HepG2 (cell line): ENCODE measurements around the gene SLC35F6. TPM values are rescaled to one million over a fixed set of nuclear protein-coding genes. Genes with fewer than 3 reads are reported as not detected.

Experiments used
- ATF7-NPFF ChIP-seq: sonication (generic); formaldehyde crosslinking; IDR thresholded peaks from 2 replicates; pipeline ENCODE4 v1.8.1; 2023; ENCODE audit warnings: mild to moderate bottlenecking, low read depth, missing genetic modification reagents, moderate library complexity
- HNRNPL ChIP-seq: fragments of 200-400 bp; formaldehyde crosslinking; IDR thresholded peaks from 2 replicates; pipeline ENCODE4 v1.6.1; 2017; ENCODE audit warnings: mild to moderate bottlenecking, low read depth, low read length
- IRF1 ChIP-seq: sonication (generic); formaldehyde crosslinking; IDR thresholded peaks from 2 replicates; pipeline ENCODE4 v1.4.0; 2020; ENCODE audit warnings: low read depth, mild to moderate bottlenecking, missing genetic modification reagents
- IRF2 ChIP-seq: IDR thresholded peaks from 2 replicates; pipeline ENCODE4 v1.6.1; 2018; ENCODE audit warnings: missing genetic modification reagents, missing compliant biosample characterization
- ISL2 ChIP-seq: sonication (generic); formaldehyde crosslinking; IDR thresholded peaks from 2 replicates; pipeline ENCODE4 v1.5.0; 2020; ENCODE audit warnings: missing genetic modification reagents
- NFE2 ChIP-seq: sonication (generic); formaldehyde crosslinking; IDR thresholded peaks from 2 replicates; pipeline ENCODE4 v1.4.0; 2020; ENCODE audit warnings: missing genetic modification reagents
- NR2F2 ChIP-seq: IDR thresholded peaks from 2 replicates; pipeline ENCODE4 v1.6.1; 2012; ENCODE audit warnings: low read depth, inconsistent platforms, borderline replicate concordance
- PAF1 ChIP-seq: IDR thresholded peaks from 2 replicates; pipeline ENCODE4 v1.6.1; 2016; ENCODE audit warnings: missing genetic modification reagents, missing compliant biosample characterization
- PREB ChIP-seq: sonication (generic); formaldehyde crosslinking; IDR thresholded peaks from 2 replicates; pipeline ENCODE4 v1.4.0; 2020; ENCODE audit warnings: missing genetic modification reagents
- TFDP2 ChIP-seq: sonication (generic); formaldehyde crosslinking; IDR thresholded peaks from 2 replicates; pipeline ENCODE4 v1.4.0; 2020; ENCODE audit warnings: missing genetic modification reagents
- TRIM22 ChIP-seq: fragments of 450-650 bp; IDR thresholded peaks from 2 replicates; pipeline ENCODE4 v1.6.1; 2017
- UBTF ChIP-seq: sonication (generic); formaldehyde crosslinking; IDR thresholded peaks from 2 replicates; pipeline ENCODE4 v1.4.0; 2020; ENCODE audit warnings: mild to moderate bottlenecking, missing genetic modification reagents
- XBP1 ChIP-seq: sonication (generic); formaldehyde crosslinking; IDR thresholded peaks from 2 replicates; pipeline ENCODE4 v1.5.0; 2020; ENCODE audit warnings: missing genetic modification reagents
- YY1 ChIP-seq: IDR thresholded peaks from 2 replicates; pipeline ENCODE4 v1.6.1; 2011; ENCODE audit warnings: low read length, low read depth, moderate library complexity, mild to moderate bottlenecking; ENCODE audit not compliant: insufficient read depth, insufficient replicate concordance
- ZBTB46 ChIP-seq: sonication (generic); formaldehyde crosslinking; IDR thresholded peaks from 2 replicates; pipeline ENCODE4 v1.4.0; 2020; ENCODE audit warnings: mild to moderate bottlenecking, missing genetic modification reagents, borderline replicate concordance
- ZNF12 ChIP-seq: sonication (generic); formaldehyde crosslinking; IDR thresholded peaks from 2 replicates; pipeline ENCODE4 v1.5.0; 2020; ENCODE audit warnings: missing genetic modification reagents
- ZNF224 ChIP-seq: sonication (generic); formaldehyde crosslinking; IDR thresholded peaks from 2 replicates; pipeline ENCODE4 v1.5.0; 2020; ENCODE audit warnings: mild to moderate bottlenecking, missing genetic modification reagents
- ZNF674 ChIP-seq: sonication (generic); formaldehyde crosslinking; IDR thresholded peaks from 2 replicates; pipeline ENCODE4 v1.5.0; 2020; ENCODE audit warnings: low read depth, mild to moderate bottlenecking, missing genetic modification reagents
- ZNF737 ChIP-seq: sonication (generic); formaldehyde crosslinking; IDR thresholded peaks from 2 replicates; pipeline ENCODE4 v1.5.0; 2020; ENCODE audit warnings: missing genetic modification reagents, mild to moderate bottlenecking, borderline replicate concordance
- polyA plus RNA-seq, 8 experiments: library from polyadenylated mRNA; depleted of rRNA in 3 of 8; stranded (reverse) in 7 of 8; unstranded in 1 of 8; fragments of >200 nt; fragmentation: Illumina TruSeq in 4 of 8; extraction: Trizol in 4 of 8; gene quantifications; 2 replicates each; pipeline versions ENCODE4 v1.2.1 to v1.2.3, GENCODE V29; 2011 to 2016; ENCODE audit warnings: low read depth in 4 of 8, missing spikeins in 1 of 8, mixed read lengths in 1 of 8; ENCODE audit not compliant: insufficient read depth in 1 of 8
- total RNA-seq, 5 experiments: library from RNA; depleted of rRNA; stranded (reverse); fragments of >200 nt; fragmentation: Illumina TruSeq; extraction: Trizol; gene quantifications; 2 replicates each; pipeline ENCODE4 v1.2.3, GENCODE V29; 2016; ENCODE audit warnings: low read depth in 1 of 5

Gene SLC35F6
- total and polyA plus RNA-seq, 2 of the 13 experiments (the other 11 are each of a cell fraction or from before 2014, with no cell fraction given) = 15.2 to 21.2 TPM

- TF ChIP-seq ZNF224 (CRISPR knock-in tag) = 0 out of 2 replicates have a peak, but pooled peaks have one; percentile 16
- peak; percentile 70; the same call in 1 of the 2 replicates for TF ChIP-seq XBP1 (CRISPR knock-in tag)
- no peak; the same call in 1 of the 2 replicates for TF ChIP-seq ZNF737 (CRISPR knock-in tag)
- TF ChIP-seq NR2F2 = no peak
- TF ChIP-seq PAF1 (CRISPR knock-in tag) = no peak
- TF ChIP-seq IRF2 (CRISPR knock-in tag) = peak; percentile 95
- TF ChIP-seq TRIM22 = no peak
- TF ChIP-seq ISL2 (CRISPR knock-in tag) = peak; percentile 75
- TF ChIP-seq ATF7-NPFF (CRISPR knock-in tag) = peak; percentile 99
- TF ChIP-seq NFE2 = no peak
- peak; percentile 4; the same call in 1 of the 2 replicates for TF ChIP-seq UBTF
- no peak; the same call in 1 of the 2 replicates for TF ChIP-seq IRF1 (CRISPR knock-in tag)
- TF ChIP-seq ZNF12 = peak; percentile 78
- no peak for TF ChIP-seq PREB (CRISPR knock-in tag)
- no peak for TF ChIP-seq ZNF674
- TF ChIP-seq ZBTB46 (CRISPR knock-in tag) = no peak
- TF ChIP-seq TFDP2 = peak; percentile 100
- no peak for TF ChIP-seq HNRNPL
- TF ChIP-seq YY1 = no peak
Observed at GRCh38 chr2:26785431-26786206, 21.5 kb downstream of the SLC35F6 start, which contains the start of gene CENPA (continued).
